Measurements from ENCODE around the gene TMEM106C. TPM values are rescaled to one million over a fixed set of nuclear protein-coding genes. Genes with fewer than 3 reads are reported as not detected.

Gene TMEM106C
- total RNA-seq, 1 donor from 2014 or later: 77.1 TPM

GRCh38 chr12:47964106-47964728 is 821 bp downstream of the TMEM106C start:
- DNase-seq (ENCODE audit: extremely low spot score, unreplicated experiment): no peak
- H3K9me3 Mint-ChIP-seq: no peaks in the 10 kb centered on the region
- peaks cover 26% of the 10 kb centered on the region for H3K4me1 Mint-ChIP-seq (ENCODE audit: unreplicated experiment)
- H3K27ac Mint-ChIP-seq: peak overlapping the region; percentile 83
- no peak for TF ChIP-seq CTCF (conservative IDR thresholded peaks at IDR 0.05)
- peaks cover 7% of the 10 kb centered on the region for H3K27me3 Mint-ChIP-seq
- peak overlapping the region; percentile 99 for H3K4me3 Mint-ChIP-seq
- no peaks in the 10 kb centered on the region for H3K36me3 Mint-ChIP-seq

GRCh38 chr12:47965581-47965980 is 2.2 kb downstream of the TMEM106C start:
- Mint-ChIP-seq H3K36me3 (no peaks in the 10 kb centered on the region), H3K27ac (no peak overlapping the region), H3K27me3 (peaks cover 7% of the 10 kb centered on the region), H3K4me3 (peak overlapping the region; percentile 53), H3K9me3 (no peaks in the 10 kb centered on the region), H3K4me1 (ENCODE audit: unreplicated experiment) (peaks cover 26% of the 10 kb centered on the region)
- DNase-seq (ENCODE audit: extremely low spot score, unreplicated experiment): no peak
- no peak for TF ChIP-seq CTCF (conservative IDR thresholded peaks at IDR 0.05)

GRCh38 chr12:47967461-47968321 is 4.3 kb downstream of the TMEM106C start:
- no peak for DNase-seq (ENCODE audit: extremely low spot score, unreplicated experiment)
- Mint-ChIP-seq H3K4me3 (no peak overlapping the region), H3K9me3 (no peaks in the 10 kb centered on the region), H3K36me3 (peaks cover 4% of the 10 kb centered on the region), H3K27ac (no peak overlapping the region), H3K27me3 (peaks cover 5% of the 10 kb centered on the region), H3K4me1 (ENCODE audit: unreplicated experiment) (peaks cover 26% of the 10 kb centered on the region)
- no peak for TF ChIP-seq CTCF (conservative IDR thresholded peaks at IDR 0.05)

GRCh38 chr12:47969845-47970244 is 6.4 kb downstream of the TMEM106C start:
- Mint-ChIP-seq H3K27me3 (no peaks in the 10 kb centered on the region), H3K36me3 (peaks cover 4% of the 10 kb centered on the region), H3K4me1 (ENCODE audit: unreplicated experiment) (peaks cover 8% of the 10 kb centered on the region), H3K27ac (no peak overlapping the region), H3K9me3 (no peaks in the 10 kb centered on the region), H3K4me3 (no peak overlapping the region)
- no peak for TF ChIP-seq CTCF (conservative IDR thresholded peaks at IDR 0.05)
- DNase-seq (ENCODE audit: extremely low spot score, unreplicated experiment): no peak

- no peak for DNase-seq (ENCODE audit: extremely low spot score, unreplicated experiment)
- Mint-ChIP-seq H3K27me3 (no peaks in the 10 kb centered on the region), H3K4me3 (no peak overlapping the region), H3K27ac (peak overlapping the region; percentile 41), H3K9me3 (no peaks in the 10 kb centered on the region), H3K4me1 (ENCODE audit: unreplicated experiment) (peaks cover under 1% of the 10 kb centered on the region), H3K36me3 (peaks cover 4% of the 10 kb centered on the region)
- no peak for TF ChIP-seq CTCF (conservative IDR thresholded peaks at IDR 0.05)
Observed at GRCh38 chr12:47970843-47971242, 7.4 kb downstream of the TMEM106C start.

Data from type B pancreatic cell (in vitro differentiated cells).